Measurements from ENCODE around the gene FBLIM1. TPM values are rescaled to one million over a fixed set of nuclear protein-coding genes. Genes with fewer than 3 reads are reported as not detected.

The FBLIM1 gene
- total RNA-seq (not detected), polyA plus RNA-seq (not detected)

- DNase-seq: no peak
- peaks cover 16 to 36% of the 10 kb centered on the region in 2 donors for H3K27me3 Mint-ChIP-seq
- peaks cover 4% of the 10 kb centered on the region for H3K27me3 ChIP-seq (ENCODE audit: insufficient read depth, low read length)
- ChIA-PET POLR2A (ENCODE audit: partially characterized antibody) (no interaction called here), CTCF (ENCODE audit: partially characterized antibody) (no interaction called here)
- H3K4me3 ChIP-seq (ENCODE audit: low read length in 2 of 2): no peak within 1 kb of the TSS
- no peak within 1 kb of the TSS for H3K27ac ChIP-seq (ENCODE audit: low read depth, low read length)
- no peak within 1 kb of the TSS for H3K27ac Mint-ChIP-seq
- no peaks in the 10 kb centered on the region for H3K36me3 Mint-ChIP-seq
- H3K4me3 Mint-ChIP-seq: peak within 1 kb of the TSS; percentile 45 to 84 (median 60)
- H3K4me1 Mint-ChIP-seq: peaks cover 6 to 23% (median 14%) of the 10 kb centered on the region in 4 donors
- intact Hi-C loops (cut with micrococcal nuclease): no loop called here
- peaks cover 0 to 2% (median 0%) of the 10 kb centered on the region in 8 donors for H3K9me3 Mint-ChIP-seq
- peaks cover 21% of the 10 kb centered on the region for H3K4me1 ChIP-seq (ENCODE audit: insufficient read depth, low read length)
- no peaks in the 10 kb centered on the region for H3K36me3 ChIP-seq (ENCODE audit: insufficient read depth, low read length)
- no peaks in the 10 kb centered on the region for H3K9me3 ChIP-seq (ENCODE audit: control insufficient read depth in 1 of 2, low read length in 2 of 2)
Measured at GRCh38 chr1:15758343-15758931, at the start of gene FBLIM1. FBLIM1 (plus strand) TSS chr1:15758795; CDS start chr1:15764984, 6,189 bp downstream.

GRCh38 chr1:15709226-15709625, 49.4 kb upstream of the FBLIM1 start:
- DNase-seq: no peak
- H3K27ac Mint-ChIP-seq: peak overlapping the region in 1 of 7 donors; percentile 35
- CTCF ChIA-PET (ENCODE audit: partially characterized antibody): no interaction called here
- no peaks in the 10 kb centered on the region for H3K27me3 Mint-ChIP-seq
- Histone ChIP-seq H3K27ac (ENCODE audit: low read depth, low read length) (no peak overlapping the region), H3K36me3 (ENCODE audit: insufficient read depth, low read length) (peaks cover 3% of the 10 kb centered on the region), H3K4me3 (ENCODE audit: low read length in 2 of 2) (no peak overlapping the region), H3K4me1 (ENCODE audit: insufficient read depth, low read length) (no peaks in the 10 kb centered on the region), H3K27me3 (ENCODE audit: insufficient read depth, low read length) (no peaks in the 10 kb centered on the region), H3K9me3 (ENCODE audit: control insufficient read depth in 1 of 2, low read length in 2 of 2) (no peaks in the 10 kb centered on the region)
- H3K36me3 Mint-ChIP-seq: peaks cover 5 to 9% of the 10 kb centered on the region in 2 donors
- intact Hi-C loops (cut with micrococcal nuclease): no loop called here
- POLR2A ChIA-PET (ENCODE audit: partially characterized antibody): no interaction called here
- peaks cover 0 to 1% (median 0%) of the 10 kb centered on the region in 8 donors for H3K9me3 Mint-ChIP-seq
- H3K4me3 Mint-ChIP-seq: no peak overlapping the region
- H3K4me1 Mint-ChIP-seq: peaks cover 0 to 18% (median 10%) of the 10 kb centered on the region in 4 donors

- no peaks in the 10 kb centered on the region for H3K27me3 ChIP-seq (ENCODE audit: insufficient read depth, low read length)
- Mint-ChIP-seq H3K4me1 (peaks cover 0 to 12% (median 5%) of the 10 kb centered on the region in 4 donors), H3K36me3 (peaks cover 0 to 14% of the 10 kb centered on the region in 2 donors), H3K9me3 (no peaks in the 10 kb centered on the region), H3K27me3 (no peaks in the 10 kb centered on the region), H3K4me3 (no peak overlapping the region), H3K27ac (peak overlapping the region in 2 of 7 donors; percentile 12 to 16)
- no peak overlapping the region for H3K4me3 ChIP-seq (ENCODE audit: low read length in 2 of 2)
- intact Hi-C loops (cut with micrococcal nuclease): no loop called here
- H3K27ac ChIP-seq (ENCODE audit: low read depth, low read length): no peak overlapping the region
- H3K4me1 ChIP-seq (ENCODE audit: insufficient read depth, low read length): no peaks in the 10 kb centered on the region
- H3K9me3 ChIP-seq (ENCODE audit: control insufficient read depth in 1 of 2, low read length in 2 of 2): no peaks in the 10 kb centered on the region
- H3K36me3 ChIP-seq (ENCODE audit: insufficient read depth, low read length): peaks cover 14% of the 10 kb centered on the region
- ChIA-PET CTCF (ENCODE audit: partially characterized antibody) (interaction anchor here (0.7 kb wide), 1 partner anchor 8 kb away, joined by 3 read pairs; no protein-coding TSS in a partner anchor), POLR2A (ENCODE audit: partially characterized antibody) (no interaction called here)
- DNase-seq: no peak
Measured at GRCh38 chr1:15712168-15712567, 46.4 kb upstream of the FBLIM1 start.

DNA sequence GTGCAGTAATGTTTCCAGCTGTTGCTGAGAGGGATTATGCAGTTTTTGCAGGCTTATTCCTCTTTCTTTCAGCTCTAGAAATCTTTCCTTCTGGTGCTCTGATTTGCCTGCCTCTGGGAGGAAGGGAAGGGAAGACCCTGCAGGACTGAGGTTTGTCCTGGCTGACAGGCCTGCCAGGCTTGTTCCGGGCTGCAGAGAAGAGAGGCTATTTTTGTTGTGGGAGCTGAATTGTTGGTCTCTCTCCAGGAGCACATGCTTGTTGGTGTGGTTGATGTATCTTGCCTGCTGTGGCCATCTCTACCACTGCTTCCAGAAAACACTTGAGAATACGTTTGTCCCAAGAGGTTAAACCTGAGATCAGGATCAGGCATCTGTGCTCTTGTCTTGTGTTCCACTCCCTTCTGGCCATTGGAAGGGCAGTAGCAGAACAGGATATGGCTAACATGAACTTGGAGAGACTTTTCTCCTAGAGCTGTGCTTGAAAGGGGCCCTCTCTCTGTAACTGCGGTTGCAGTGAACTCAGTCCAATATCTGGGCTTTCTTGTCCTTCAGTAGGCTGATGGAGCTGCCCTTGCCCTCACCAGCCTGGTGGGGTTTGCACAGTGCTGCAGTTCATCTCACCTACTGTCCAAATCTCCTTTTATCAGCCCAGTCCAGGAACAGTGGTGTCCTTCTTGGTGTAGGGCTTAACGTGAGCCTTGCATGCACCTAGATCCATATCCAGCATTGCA, 44.0 kb upstream of the FBLIM1 start:
- no peaks in the 10 kb centered on the region for H3K9me3 ChIP-seq (ENCODE audit: control insufficient read depth in 1 of 2, low read length in 2 of 2)
- no peak overlapping the region for H3K4me3 Mint-ChIP-seq
- peaks cover 12 to 30% of the 10 kb centered on the region in 2 donors for H3K36me3 Mint-ChIP-seq
- H3K27me3 Mint-ChIP-seq: no peaks in the 10 kb centered on the region
- H3K9me3 Mint-ChIP-seq: no peaks in the 10 kb centered on the region
- peaks cover 27% of the 10 kb centered on the region for H3K36me3 ChIP-seq (ENCODE audit: insufficient read depth, low read length)
- ChIA-PET CTCF (ENCODE audit: partially characterized antibody) (interaction anchor here (0.6 to 0.7 kb wide), 2 partner anchors 13 to 295 kb away, joined by 3 read pairs; no protein-coding TSS in a partner anchor), POLR2A (ENCODE audit: partially characterized antibody) (interaction anchor here (0.7 kb wide), 1 partner anchor 12 kb away, joined by 3 read pairs; no protein-coding TSS in a partner anchor)
- H3K4me1 ChIP-seq (ENCODE audit: insufficient read depth, low read length): no peaks in the 10 kb centered on the region
- H3K27ac Mint-ChIP-seq: peak overlapping the region in 3 of 7 donors; percentile 29 to 57 (median 44)
- H3K27me3 ChIP-seq (ENCODE audit: insufficient read depth, low read length): no peaks in the 10 kb centered on the region
- no peak overlapping the region for H3K27ac ChIP-seq (ENCODE audit: low read depth, low read length)
- no peak overlapping the region for H3K4me3 ChIP-seq (ENCODE audit: low read length in 2 of 2)
- H3K4me1 Mint-ChIP-seq: peaks cover 0 to 3% (median 2%) of the 10 kb centered on the region in 4 donors
- no peak for DNase-seq
- intact Hi-C loops (cut with micrococcal nuclease): no loop called here

GRCh38 chr1:15717418-15718125, 41.0 kb upstream of the FBLIM1 start:
- Histone ChIP-seq H3K36me3 (ENCODE audit: insufficient read depth, low read length) (peaks cover 42% of the 10 kb centered on the region), H3K4me1 (ENCODE audit: insufficient read depth, low read length) (no peaks in the 10 kb centered on the region), H3K9me3 (ENCODE audit: control insufficient read depth in 1 of 2, low read length in 2 of 2) (no peaks in the 10 kb centered on the region), H3K4me3 (ENCODE audit: low read length in 2 of 2) (no peak overlapping the region), H3K27ac (ENCODE audit: low read depth, low read length) (no peak overlapping the region), H3K27me3 (ENCODE audit: insufficient read depth, low read length) (no peaks in the 10 kb centered on the region)
- no peak overlapping the region for H3K4me3 Mint-ChIP-seq
- peaks cover 21 to 50% of the 10 kb centered on the region in 2 donors for H3K36me3 Mint-ChIP-seq
- ChIA-PET CTCF (ENCODE audit: partially characterized antibody) (no interaction called here), POLR2A (ENCODE audit: partially characterized antibody) (no interaction called here)
- peak overlapping the region in 1 of 7 donors; percentile 39 for H3K27ac Mint-ChIP-seq
- intact Hi-C loops (cut with micrococcal nuclease): no loop called here
- DNase-seq: no peak
- no peaks in the 10 kb centered on the region for H3K9me3 Mint-ChIP-seq
- H3K4me1 Mint-ChIP-seq: no peaks in the 10 kb centered on the region
- no peaks in the 10 kb centered on the region for H3K27me3 Mint-ChIP-seq

DNA sequence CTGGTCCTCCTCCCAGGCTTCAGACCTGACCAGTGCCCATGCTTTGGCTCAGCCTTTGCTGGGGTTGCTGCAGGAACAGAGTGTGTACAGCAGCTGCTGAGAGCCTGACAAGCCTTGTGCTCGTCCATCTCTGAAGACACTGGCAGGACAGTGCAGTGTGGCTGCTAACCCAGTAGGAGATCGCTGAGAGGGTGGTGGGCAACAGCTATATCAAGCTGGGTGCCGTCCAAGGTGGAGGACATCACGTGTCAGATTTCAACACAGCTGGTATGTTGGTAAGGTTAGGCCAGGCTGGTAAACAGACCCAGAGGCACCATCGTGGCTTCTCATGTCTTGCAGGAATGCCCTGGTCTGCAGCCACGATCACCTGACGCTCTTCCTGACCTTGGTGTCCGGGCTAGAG, 40.4 kb upstream of the FBLIM1 start:
- Histone ChIP-seq H3K4me3 (ENCODE audit: low read length in 2 of 2) (no peak overlapping the region), H3K27ac (ENCODE audit: low read depth, low read length) (no peak overlapping the region), H3K36me3 (ENCODE audit: insufficient read depth, low read length) (peaks cover 47% of the 10 kb centered on the region), H3K27me3 (ENCODE audit: insufficient read depth, low read length) (no peaks in the 10 kb centered on the region), H3K4me1 (ENCODE audit: insufficient read depth, low read length) (no peaks in the 10 kb centered on the region), H3K9me3 (ENCODE audit: control insufficient read depth in 1 of 2, low read length in 2 of 2) (no peaks in the 10 kb centered on the region)
- Mint-ChIP-seq H3K4me1 (no peaks in the 10 kb centered on the region), H3K9me3 (no peaks in the 10 kb centered on the region), H3K27ac (no peak overlapping the region), H3K36me3 (peaks cover 26 to 53% of the 10 kb centered on the region in 2 donors), H3K27me3 (no peaks in the 10 kb centered on the region), H3K4me3 (no peak overlapping the region)
- DNase-seq: no peak
- intact Hi-C loops (cut with micrococcal nuclease): no loop called here
- ChIA-PET CTCF (ENCODE audit: partially characterized antibody) (no interaction called here), POLR2A (ENCODE audit: partially characterized antibody) (no interaction called here)

Data from CD4-positive, alpha-beta memory T cell (primary cell).